Fibroblast of skin of scalp (primary cell): ENCODE results near the gene GAP43.

Experiments used
- DNase-seq: peaks from one replicate; pipeline ENCODE4 v3.0.0-alpha.2; 2013

The GAP43 gene

DNA sequence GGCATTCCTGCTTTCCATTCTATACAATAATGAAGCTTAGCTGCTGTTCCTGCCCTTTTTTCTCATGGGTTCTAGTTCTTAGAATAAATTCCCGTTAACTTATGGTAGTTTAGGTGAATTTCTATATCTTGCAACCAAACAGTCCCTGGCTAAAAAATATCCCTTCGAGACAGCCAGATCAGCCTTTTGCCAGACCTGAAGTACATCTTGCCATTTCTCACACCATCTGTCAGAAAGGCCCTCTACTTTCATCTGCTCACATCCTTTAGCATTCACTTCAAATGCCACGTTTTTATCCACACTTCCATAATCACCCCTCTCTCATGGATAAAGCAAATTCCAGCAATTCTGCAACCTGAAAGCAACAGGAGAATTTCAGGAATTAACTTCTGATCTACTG is 145.4 kb downstream of the GAP43 start:
- DNase-seq: no peak
